ENCODE measurements around the gene CTR9. TPM values are rescaled to one million over a fixed set of nuclear protein-coding genes. Genes with fewer than 3 reads are reported as not detected.

The CTR9 gene
- total and polyA plus RNA-seq, 2 of the 8 experiments (the other 6 are each of a cell fraction or from before 2014, with no cell fraction given): 6.1 to 37.7 TPM

Small RNAs within 50 kb of the gene (small RNA-seq; reads per million reads assigned to genes)
- gene RF00019 (ENCODE audit: insufficient read depth): not detected
- not detected for gene SNORD97 (ENCODE audit: insufficient read depth)

Other genes starting within 250 kb of the CTR9 start
- gene RNF141, start 210.1 kb upstream of the CTR9 start, total RNA-seq (2021; fragmentation: NEBNext Ultra II Directional; extraction: Animal tissue kit (Norgen Biotek cat#: 25700)): 20.9 and 22.8 TPM in 2 replicates
- gene RNF141, start 210.1 kb upstream of the CTR9 start, polyA plus RNA-seq (2011; rRNA removed): 5.4 and 8.5 TPM in 2 replicates
- 0.09 TPM in 1 of 2 replicates, not detected in the other for gene LYVE1, start 182.6 kb upstream of the CTR9 start, total RNA-seq (2021; fragmentation: NEBNext Ultra II Directional; extraction: Animal tissue kit (Norgen Biotek cat#: 25700))
- gene LYVE1, start 182.6 kb upstream of the CTR9 start, polyA plus RNA-seq (2011; rRNA removed): not detected in 2 replicates
- gene IRAG1, start 57.5 kb upstream of the CTR9 start, total RNA-seq (2021; fragmentation: NEBNext Ultra II Directional; extraction: Animal tissue kit (Norgen Biotek cat#: 25700)): 2.7 and 3.3 TPM in 2 replicates
- gene IRAG1, start 57.5 kb upstream of the CTR9 start, polyA plus RNA-seq (2011; rRNA removed): 1.8 and 2.2 TPM in 2 replicates
- gene EIF4G2, start 57.7 kb downstream of the CTR9 start, total RNA-seq (2021; fragmentation: NEBNext Ultra II Directional; extraction: Animal tissue kit (Norgen Biotek cat#: 25700)): 949 and 964 TPM in 2 replicates
- gene EIF4G2, start 57.7 kb downstream of the CTR9 start, polyA plus RNA-seq (2011; rRNA removed): 294 and 438 TPM in 2 replicates
- gene ZBED5, start 106.8 kb downstream of the CTR9 start, total RNA-seq (2021; fragmentation: NEBNext Ultra II Directional; extraction: Animal tissue kit (Norgen Biotek cat#: 25700)): 48.7 and 54.2 TPM in 2 replicates
- 47.9 and 94.7 TPM in 2 replicates for gene ZBED5, start 106.8 kb downstream of the CTR9 start, polyA plus RNA-seq (2011; rRNA removed)

Measured in H1 (cell line).